Measurements from ENCODE around the gene CDHR4. TPM values are rescaled to one million over a fixed set of nuclear protein-coding genes. Genes with fewer than 3 reads are reported as not detected.

Gene CDHR4
- total and polyA plus RNA-seq, 10 donors: 0.06 to 0.29 TPM; not detected in 8

- TF ChIP-seq CTCF (IDR thresholded peaks at IDR 0.05 in 8 of 11, conservative IDR thresholded peaks at IDR 0.05 in 3 of 11): peak in 3 of 11 experiments; percentile 16 to 27 (median 19)
- TF ChIP-seq POLR2AphosphoS5 (IDR thresholded peaks at IDR 0.05): peak in 2 of 3 donors; percentile 2 to 4
- no peak for TF ChIP-seq POLR2A (IDR thresholded peaks at IDR 0.05)
- DNase-seq: peak; percentile 90
- 0 to 1% (median 1%) methylated on average over 19 to 41 of the region's 41 CpGs for WGBS, 5 donors
- H3K27me3 ChIP-seq (replicated peaks in 1 of 7): no peaks in the 10 kb centered on the region
- H3K36me3 ChIP-seq: peaks cover 0 to 16% (median under 1%) of the 10 kb centered on the region in 6 donors
- H3K9me3 ChIP-seq: no peaks in the 10 kb centered on the region
- H3K4me1 ChIP-seq: peaks cover 42 to 65% (median 58%) of the 10 kb centered on the region in 6 donors
- intact Hi-C loops (cut with DNase I; ENCODE audit: low total_unique reads): loop anchor here (5.0 kb wide), 1 partner anchor 34 kb away; no protein-coding TSS in a partner anchor
- H3K27ac ChIP-seq: peak overlapping the region; percentile 82 to 97 (median 93)
- H3K4me3 ChIP-seq: peak overlapping the region; percentile 76 to 97 (median 88)
Measured at GRCh38 chr3:49803465-49804140, 3.9 kb upstream of the CDHR4 start.

GRCh38 chr3:49802719-49803464, 3.2 kb upstream of the CDHR4 start, which contains the start of gene INKA1:
TSS of gene INKA1 (plus strand) at chr3:49803261. CDS start at chr3:49803393, 132 bp downstream.
- TF ChIP-seq CTCF (IDR thresholded peaks at IDR 0.05 in 8 of 11, conservative IDR thresholded peaks at IDR 0.05 in 3 of 11) (peak in 9 of 11 experiments; percentile 3 to 97 (median 94)), POLR2AphosphoS5 (IDR thresholded peaks at IDR 0.05) (peak; percentile 75 to 85 (median 82)), POLR2A (IDR thresholded peaks at IDR 0.05) (peak in 1 of 3 donors; percentile 39)

GRCh38 chr3:49801160-49801559, 1.5 kb upstream of the CDHR4 start:
- Histone ChIP-seq H3K9me3 (no peaks in the 10 kb centered on the region), H3K36me3 (no peaks in the 10 kb centered on the region), H3K4me1 (peaks cover 23 to 40% (median 34%) of the 10 kb centered on the region in 6 donors), H3K27me3 (replicated peaks in 1 of 7) (no peaks in the 10 kb centered on the region), H3K27ac (no peak overlapping the region), H3K4me3 (no peak overlapping the region)
- DNase-seq: no peak
- intact Hi-C loops (cut with DNase I; ENCODE audit: low total_unique reads): loop anchor here (5.0 kb wide), 1 partner anchor 36 kb away; no protein-coding TSS in a partner anchor
- TF ChIP-seq CTCF (IDR thresholded peaks at IDR 0.05 in 8 of 11, conservative IDR thresholded peaks at IDR 0.05 in 3 of 11): no peak
- TF ChIP-seq POLR2A (IDR thresholded peaks at IDR 0.05): no peak
- TF ChIP-seq POLR2AphosphoS5 (IDR thresholded peaks at IDR 0.05): no peak
- WGBS, 5 donors: 87 to 96% (median 96%) methylated on average over 2 of the region's 2 CpGs

More at GRCh38 chr3:49802719-49803464, 3.2 kb upstream of the CDHR4 start, which contains the start of gene INKA1:
- 0 to 1% (median 0%) methylated on average over 38 to 71 of the region's 71 CpGs for WGBS, 5 donors
- no peaks in the 10 kb centered on the region for H3K9me3 ChIP-seq
- H3K27ac ChIP-seq: peak within 1 kb of the TSS; percentile 82 to 97 (median 93)
- H3K4me3 ChIP-seq: peak within 1 kb of the TSS; percentile 76 to 97 (median 88)
- no peaks in the 10 kb centered on the region for H3K27me3 ChIP-seq (replicated peaks in 1 of 7)
- intact Hi-C loops (cut with DNase I; ENCODE audit: low total_unique reads): loop anchor here (5.0 kb wide), 1 partner anchor 34 kb away; no protein-coding TSS in a partner anchor
- peaks cover 0 to 9% (median 0%) of the 10 kb centered on the region in 6 donors for H3K36me3 ChIP-seq
- DNase-seq: peak; percentile 99
- peaks cover 41 to 58% (median 51%) of the 10 kb centered on the region in 6 donors for H3K4me1 ChIP-seq
